GM12878 (cell line): Measurements from ENCODE around the gene FAM217B. TPM values are rescaled to one million over a fixed set of nuclear protein-coding genes. Genes with fewer than 3 reads are reported as not detected.

Source experiments
- ATAC-seq: fragments of 200-7000 bp; cut with Tn5 transposase; 3 replicates; pipeline ENCODE4 v1.9.1; 2020; ENCODE audit warnings: mild to moderate bottlenecking, moderate library complexity
- BruUV-seq: library from RNA; stranded (reverse); fragments of 400-500 nt; replicated peaks from 2 replicates; lab custom pipeline; 2021; lab: Mats Ljungman, UMichigan
- CTCF ChIA-PET: fragments of 300-600 bp; sonication (Branson Sonifier 250); formaldehyde crosslinking; extraction: SDS; loops from one replicate; lab custom pipeline; 2021; ENCODE audit warnings: inconsistent platforms; lab: Yijun Ruan, JAX
- POLR2A ChIA-PET: fragments of 350-600 bp; formaldehyde crosslinking; extraction: SDS; loops from one replicate; lab custom pipeline; 2021; ENCODE audit warnings: inconsistent platforms; lab: Charles Lee
- RAD21 ChIA-PET: fragments of 300-600 bp; sonication (Branson Sonifier 250); formaldehyde crosslinking; loops from one replicate; lab custom pipeline; 2023; ENCODE audit warnings: antibody characterized with exemption; ENCODE audit not compliant: unreplicated experiment; lab: Charles Lee
- SMC1A ChIA-PET: fragments of 300-600 bp; sonication (Branson Sonifier 250); formaldehyde crosslinking; loops from one replicate; lab custom pipeline; 2023; ENCODE audit not compliant: unreplicated experiment, uncharacterized antibody; lab: Charles Lee
- DNase-seq: peaks from one replicate; pipeline ENCODE4 v3.0.0-alpha.2; 2011; ENCODE audit warnings: low read depth, low spot score
- FAIRE-seq: peaks from 3 replicates; lab custom pipeline; 2011; peaks lifted over from hg19 to GRCh38; lab: Jason Lieb, UNC
- H2AFZ ChIP-seq: 2 replicates; pipeline ENCODE4 v1.6.0; 2011; ENCODE audit warnings: low read depth, low read length, control low read depth; ENCODE audit not compliant: control insufficient read depth
- H3K27ac ChIP-seq: 2 replicates; pipeline ENCODE4 v1.5.1; 2011; ENCODE audit warnings: control low read depth; ENCODE audit not compliant: control insufficient read depth, insufficient read depth
- H3K27me3 ChIP-seq, 2 experiments: replicated peaks in 1 of 2; 2 replicates each; pipeline versions ENCODE4 v1.6.0 to v1.6.1; 2011; ENCODE audit warnings: low read length in 1 of 2; ENCODE audit not compliant: control insufficient read depth in 2 of 2, insufficient read depth in 2 of 2
- H3K36me3 ChIP-seq, 2 experiments: 2 replicates each; pipeline ENCODE4 v1.5.1; 2011; ENCODE audit warnings: low read length in 1 of 2; ENCODE audit not compliant: control insufficient read depth in 2 of 2, insufficient read depth in 2 of 2
- H3K4me1 ChIP-seq: 2 replicates; pipeline ENCODE4 v1.6.1; 2011; ENCODE audit warnings: mild to moderate bottlenecking, low read length, moderate library complexity, mixed read lengths; ENCODE audit not compliant: control insufficient read depth, insufficient read depth
- H3K4me2 ChIP-seq: 2 replicates; pipeline ENCODE4 v1.6.0; 2011; ENCODE audit warnings: control low read depth; ENCODE audit not compliant: control insufficient read depth, insufficient read depth
- H3K4me3 ChIP-seq: fragments of 200-600 bp; sonication (generic); 2 replicates; pipeline ENCODE4 v1.5.1; 2016
- H3K79me2 ChIP-seq: 2 replicates; pipeline ENCODE4 v1.6.0; 2011; ENCODE audit warnings: low read length; ENCODE audit not compliant: control insufficient read depth, insufficient read depth
- H3K9ac ChIP-seq: 2 replicates; pipeline ENCODE4 v1.8.0; 2011; ENCODE audit warnings: low read length, control low read depth, mixed read lengths; ENCODE audit not compliant: control insufficient read depth, insufficient read depth
- H3K9me3 ChIP-seq: replicated peaks from 3 replicates; pipeline ENCODE4 v1.5.1; 2011; ENCODE audit warnings: mild to moderate bottlenecking, low read length; ENCODE audit not compliant: control insufficient read depth, insufficient read depth
- H4K20me1 ChIP-seq: 2 replicates; pipeline ENCODE4 v1.6.0; 2011; ENCODE audit not compliant: control insufficient read depth, insufficient read depth
- CBFB ChIP-seq: IDR thresholded peaks from 2 replicates; pipeline ENCODE4 v1.6.1; 2016; ENCODE audit warnings: antibody characterized with exemption, low read depth
- FOXK2 ChIP-seq: fragments of 450-650 bp; IDR thresholded peaks from 2 replicates; pipeline ENCODE4 v1.6.1; 2017; ENCODE audit warnings: mild to moderate bottlenecking, moderate library complexity
- HCFC1 ChIP-seq: fragments of 150-350 bp; IDR thresholded peaks from 2 replicates; pipeline ENCODE4 v1.6.1; 2014; ENCODE audit warnings: low read length
- IKZF1 ChIP-seq: fragments of 450-650 bp; conservative IDR thresholded peaks from 2 replicates; pipeline ENCODE4 v1.6.1; 2017; ENCODE audit warnings: antibody characterized with exemption, mild to moderate bottlenecking
- SMC3 ChIP-seq: IDR thresholded peaks from 2 replicates; pipeline ENCODE4 v1.6.1; 2011; ENCODE audit warnings: low read length, improper control_type of control experiment, borderline replicate concordance
- WGBS: methylation state at CpG from one replicate; pipeline ENCODE4 v1.1.6; 2016; ENCODE audit warnings: low lambda C conversion rate; ENCODE audit not compliant: insufficient replicate concordance, insufficient coverage; ENCODE audit errors: missing lambda C conversion rate; 5-methylcytosine and 5-hydroxymethylcytosine counted together
- in situ Hi-C: fragments of 300-500 bp; cut with MboI; formaldehyde crosslinking; loops from 9 replicates; pipeline ENCODE4 v1.14.3; 2018; ENCODE audit warnings: mixed read lengths
- intact Hi-C: fragments of 100-400 bp; cut with micrococcal nuclease; formaldehyde crosslinking; loops from one replicate; pipeline ENCODE4 v1.14.2; 2022; ENCODE audit not compliant: unreplicated experiment
- polyA plus RNA-seq, 11 experiments: library from polyadenylated mRNA; depleted of rRNA in 4 of 11; unstranded in 6 of 11; stranded (reverse) in 5 of 11; fragments of >200 nt; fragmentation: Nextera tagmentation in 4 of 11; fragmentation: Illumina TruSeq in 1 of 11; extraction: Ambion mirVana in 4 of 11; extraction: Trizol in 1 of 11; gene quantifications; 1 replicate in 1 of 11; 2 replicates in 10 of 11; pipeline versions ENCODE4 v1.2.1 to v1.2.3, GENCODE V29; 2011 to 2016; ENCODE audit warnings: inconsistent platforms in 2 of 11, missing spikeins in 2 of 11, low read depth in 1 of 11
- total RNA-seq, 4 experiments: library from RNA; depleted of rRNA in 3 of 4; stranded (reverse); fragments of >200 nt in 3 of 4; fragmentation: Illumina TruSeq in 1 of 4; extraction: Trizol in 1 of 4; gene quantifications; 2 replicates each; pipeline versions ENCODE4 v1.2.1 to v1.2.3, GENCODE V29; 2013 to 2021
- TF ChIP-seq, protein P1 (sequence below): fragments of 450-650 bp; IDR thresholded peaks from 2 replicates; pipeline ENCODE4 v1.6.1; 2018; ENCODE audit warnings: mild to moderate bottlenecking, low read depth, moderate library complexity; ENCODE audit not compliant: partially characterized antibody
- TF ChIP-seq, protein P2 (sequence below): fragments of 150-350 bp; IDR thresholded peaks from 2 replicates; pipeline ENCODE4 v1.6.1; 2016; ENCODE audit warnings: low read depth, low read length
- TF ChIP-seq, protein P3 (sequence below): fragments of 450-650 bp; IDR thresholded peaks from 2 replicates; pipeline ENCODE4 v1.6.1; 2017; ENCODE audit warnings: low read depth, mild to moderate bottlenecking, moderate library complexity
- TF ChIP-seq, protein P4 (sequence below): IDR thresholded peaks from 2 replicates; pipeline ENCODE4 v1.6.1; 2011; ENCODE audit warnings: low read depth, mild to moderate bottlenecking, low read length, moderate library complexity, borderline replicate concordance; ENCODE audit errors: extremely low read depth
- TF ChIP-seq, protein P5 (sequence below): IDR thresholded peaks from 2 replicates; pipeline ENCODE4 v1.6.1; 2011; ENCODE audit warnings: borderline replicate concordance, low read depth, mild to moderate bottlenecking, moderate library complexity, mixed read lengths, low read length; ENCODE audit not compliant: insufficient read depth; ENCODE audit errors: extremely low read length

Gene FAM217B
- total and polyA plus RNA-seq, 10 of the 15 experiments (the other 5 are each of a cell fraction or from before 2014, with no cell fraction given): 6.3 to 18.3 (median 10.6) TPM

DNA sequence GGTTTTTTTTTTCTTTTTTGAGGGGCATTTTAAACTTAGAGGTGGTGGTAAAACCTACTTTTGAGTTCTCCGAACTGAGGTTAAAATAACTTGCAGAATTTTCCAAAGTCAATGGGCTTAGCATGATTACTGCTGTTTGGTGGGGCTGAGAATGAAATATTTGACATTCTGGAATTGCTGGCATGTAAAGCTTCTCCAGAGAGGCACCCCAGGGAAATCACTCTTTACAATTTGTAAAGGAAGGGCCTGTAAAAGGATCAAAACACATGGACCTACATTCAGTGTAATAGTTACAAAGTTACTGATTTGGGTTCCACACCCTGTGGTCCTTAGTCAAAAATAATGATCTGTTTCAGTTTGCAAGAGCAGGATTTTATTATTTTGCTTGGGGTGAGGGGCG lies 5.5 kb downstream of the FAM217B start (continued):
- TF ChIP-seq, protein P1, sequence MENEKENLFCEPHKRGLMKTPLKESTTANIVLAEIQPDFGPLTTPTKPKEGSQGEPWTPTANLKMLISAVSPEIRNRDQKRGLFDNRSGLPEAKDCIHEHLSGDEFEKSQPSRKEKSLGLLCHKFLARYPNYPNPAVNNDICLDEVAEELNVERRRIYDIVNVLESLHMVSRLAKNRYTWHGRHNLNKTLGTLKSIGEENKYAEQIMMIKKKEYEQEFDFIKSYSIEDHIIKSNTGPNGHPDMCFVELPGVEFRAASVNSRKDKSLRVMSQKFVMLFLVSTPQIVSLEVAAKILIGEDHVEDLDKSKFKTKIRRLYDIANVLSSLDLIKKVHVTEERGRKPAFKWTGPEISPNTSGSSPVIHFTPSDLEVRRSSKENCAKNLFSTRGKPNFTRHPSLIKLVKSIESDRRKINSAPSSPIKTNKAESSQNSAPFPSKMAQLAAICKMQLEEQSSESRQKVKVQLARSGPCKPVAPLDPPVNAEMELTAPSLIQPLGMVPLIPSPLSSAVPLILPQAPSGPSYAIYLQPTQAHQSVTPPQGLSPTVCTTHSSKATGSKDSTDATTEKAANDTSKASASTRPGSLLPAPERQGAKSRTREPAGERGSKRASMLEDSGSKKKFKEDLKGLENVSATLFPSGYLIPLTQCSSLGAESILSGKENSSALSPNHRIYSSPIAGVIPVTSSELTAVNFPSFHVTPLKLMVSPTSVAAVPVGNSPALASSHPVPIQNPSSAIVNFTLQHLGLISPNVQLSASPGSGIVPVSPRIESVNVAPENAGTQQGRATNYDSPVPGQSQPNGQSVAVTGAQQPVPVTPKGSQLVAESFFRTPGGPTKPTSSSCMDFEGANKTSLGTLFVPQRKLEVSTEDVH: no peak

DNA sequence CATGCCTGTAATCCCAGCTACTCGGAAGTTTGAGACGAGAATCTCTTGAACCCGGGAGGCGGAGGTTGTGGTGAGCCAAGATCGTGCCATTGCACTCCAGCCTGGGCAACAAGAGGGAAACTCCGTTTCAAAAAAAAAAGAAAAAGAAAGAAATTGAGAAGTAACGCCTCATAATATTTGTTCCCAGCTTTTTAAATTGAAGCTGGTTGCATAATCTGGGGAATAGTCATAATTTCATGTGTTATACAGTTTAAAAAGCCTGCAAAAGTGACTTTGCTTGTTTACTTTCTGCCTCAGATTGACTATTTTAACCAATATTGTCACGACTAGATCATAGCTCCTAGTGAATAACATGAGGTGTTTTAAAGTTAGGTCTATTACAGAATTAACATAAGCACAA lies 7.2 kb downstream of the FAM217B start:
- ATAC-seq: no peak
- in situ Hi-C loops: no loop called here
- no peaks in the 10 kb centered on the region for H3K79me2 ChIP-seq
- BruUV-seq: no TSS peak
- H4K20me1 ChIP-seq: no peaks in the 10 kb centered on the region
- peaks cover 6% of the 10 kb centered on the region for H3K4me1 ChIP-seq
- H3K9me3 ChIP-seq: no peaks in the 10 kb centered on the region
- H3K4me3 ChIP-seq: no peak overlapping the region
- RAD21 ChIA-PET: interaction anchor here (0.6 kb wide), 1 partner anchor 13 kb away, joined by 3 read pairs; no protein-coding TSS in a partner anchor
- SMC1A ChIA-PET: interaction anchor here (1.4 kb wide), 1 partner anchor 11 kb away, joined by 6 read pairs; no protein-coding TSS in a partner anchor
- no peak for DNase-seq
- no peak overlapping the region for H3K4me2 ChIP-seq
- WGBS: 96% methylated on average over 8 of the region's 8 CpGs
- H3K36me3 ChIP-seq: peaks cover 0 to 1% of the 10 kb centered on the region in 2 experiments; a peak in 1 of 4 replicates
- POLR2A ChIA-PET: no interaction called here
- intact Hi-C loops: loop anchor here (10.0 kb wide), 1 partner anchor 107 kb away; no protein-coding TSS in a partner anchor
- H3K9ac ChIP-seq: no peak overlapping the region
- CTCF ChIA-PET: interaction anchor here (0.6 to 12.8 kb wide), 4 partner anchors 10 to 77 kb away, joined by 3 to 173 read pairs (median 4); partner anchors contain the start of genes FAM217B, PPP1R3D and SYCP2
- H2AFZ ChIP-seq: no peak overlapping the region
- no peak for FAIRE-seq
- no peak overlapping the region for H3K27ac ChIP-seq
- no peaks in the 10 kb centered on the region for H3K27me3 ChIP-seq
- TF ChIP-seq SMC3: no peak
- no peak for TF ChIP-seq HCFC1
- no peak for TF ChIP-seq IKZF1
- TF ChIP-seq FOXK2: no peak
- TF ChIP-seq, protein P2, sequence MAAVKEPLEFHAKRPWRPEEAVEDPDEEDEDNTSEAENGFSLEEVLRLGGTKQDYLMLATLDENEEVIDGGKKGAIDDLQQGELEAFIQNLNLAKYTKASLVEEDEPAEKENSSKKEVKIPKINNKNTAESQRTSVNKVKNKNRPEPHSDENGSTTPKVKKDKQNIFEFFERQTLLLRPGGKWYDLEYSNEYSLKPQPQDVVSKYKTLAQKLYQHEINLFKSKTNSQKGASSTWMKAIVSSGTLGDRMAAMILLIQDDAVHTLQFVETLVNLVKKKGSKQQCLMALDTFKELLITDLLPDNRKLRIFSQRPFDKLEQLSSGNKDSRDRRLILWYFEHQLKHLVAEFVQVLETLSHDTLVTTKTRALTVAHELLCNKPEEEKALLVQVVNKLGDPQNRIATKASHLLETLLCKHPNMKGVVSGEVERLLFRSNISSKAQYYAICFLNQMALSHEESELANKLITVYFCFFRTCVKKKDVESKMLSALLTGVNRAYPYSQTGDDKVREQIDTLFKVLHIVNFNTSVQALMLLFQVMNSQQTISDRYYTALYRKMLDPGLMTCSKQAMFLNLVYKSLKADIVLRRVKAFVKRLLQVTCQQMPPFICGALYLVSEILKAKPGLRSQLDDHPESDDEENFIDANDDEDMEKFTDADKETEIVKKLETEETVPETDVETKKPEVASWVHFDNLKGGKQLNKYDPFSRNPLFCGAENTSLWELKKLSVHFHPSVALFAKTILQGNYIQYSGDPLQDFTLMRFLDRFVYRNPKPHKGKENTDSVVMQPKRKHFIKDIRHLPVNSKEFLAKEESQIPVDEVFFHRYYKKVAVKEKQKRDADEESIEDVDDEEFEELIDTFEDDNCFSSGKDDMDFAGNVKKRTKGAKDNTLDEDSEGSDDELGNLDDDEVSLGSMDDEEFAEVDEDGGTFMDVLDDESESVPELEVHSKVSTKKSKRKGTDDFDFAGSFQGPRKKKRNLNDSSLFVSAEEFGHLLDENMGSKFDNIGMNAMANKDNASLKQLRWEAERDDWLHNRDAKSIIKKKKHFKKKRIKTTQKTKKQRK: no peak
- TF ChIP-seq CBFB: no peak
- TF ChIP-seq, protein P3, sequence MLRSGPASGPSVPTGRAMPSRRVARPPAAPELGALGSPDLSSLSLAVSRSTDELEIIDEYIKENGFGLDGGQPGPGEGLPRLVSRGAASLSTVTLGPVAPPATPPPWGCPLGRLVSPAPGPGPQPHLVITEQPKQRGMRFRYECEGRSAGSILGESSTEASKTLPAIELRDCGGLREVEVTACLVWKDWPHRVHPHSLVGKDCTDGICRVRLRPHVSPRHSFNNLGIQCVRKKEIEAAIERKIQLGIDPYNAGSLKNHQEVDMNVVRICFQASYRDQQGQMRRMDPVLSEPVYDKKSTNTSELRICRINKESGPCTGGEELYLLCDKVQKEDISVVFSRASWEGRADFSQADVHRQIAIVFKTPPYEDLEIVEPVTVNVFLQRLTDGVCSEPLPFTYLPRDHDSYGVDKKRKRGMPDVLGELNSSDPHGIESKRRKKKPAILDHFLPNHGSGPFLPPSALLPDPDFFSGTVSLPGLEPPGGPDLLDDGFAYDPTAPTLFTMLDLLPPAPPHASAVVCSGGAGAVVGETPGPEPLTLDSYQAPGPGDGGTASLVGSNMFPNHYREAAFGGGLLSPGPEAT: no peak
- TF ChIP-seq, protein P4, sequence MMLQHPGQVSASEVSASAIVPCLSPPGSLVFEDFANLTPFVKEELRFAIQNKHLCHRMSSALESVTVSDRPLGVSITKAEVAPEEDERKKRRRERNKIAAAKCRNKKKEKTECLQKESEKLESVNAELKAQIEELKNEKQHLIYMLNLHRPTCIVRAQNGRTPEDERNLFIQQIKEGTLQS: no peak
- TF ChIP-seq, protein P5, sequence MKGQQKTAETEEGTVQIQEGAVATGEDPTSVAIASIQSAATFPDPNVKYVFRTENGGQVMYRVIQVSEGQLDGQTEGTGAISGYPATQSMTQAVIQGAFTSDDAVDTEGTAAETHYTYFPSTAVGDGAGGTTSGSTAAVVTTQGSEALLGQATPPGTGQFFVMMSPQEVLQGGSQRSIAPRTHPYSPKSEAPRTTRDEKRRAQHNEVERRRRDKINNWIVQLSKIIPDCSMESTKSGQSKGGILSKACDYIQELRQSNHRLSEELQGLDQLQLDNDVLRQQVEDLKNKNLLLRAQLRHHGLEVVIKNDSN: no peak
